ENCODE results near the gene DCTN2. TPM values are rescaled to one million over a fixed set of nuclear protein-coding genes. Genes with fewer than 3 reads are reported as not detected.
"Not testable (repeated sequence)": the region's sequence is repeated elsewhere in the genome, so short reads cannot be mapped to it uniquely, and the experiment has no call there.

The DCTN2 gene
- total and polyA plus RNA-seq, 2 donors: 70.8 to 195 TPM

- Histone ChIP-seq H3K36me3 (ENCODE audit: insufficient read depth) (peaks cover 1% of the 10 kb centered on the region), H3K4me1 (ENCODE audit: insufficient read depth) (no peaks in the 10 kb centered on the region), H3K27ac (ENCODE audit: low read depth) (no peak overlapping the region), H3K4me3 (ENCODE audit: low read depth, low read length) (no peak overlapping the region)
- 62% methylated on average over 11 of the region's 11 CpGs for WGBS
- no peak for DNase-seq (ENCODE audit: extremely low spot score)
These were observed 22.0 kb downstream of the DCTN2 start for GRCh38 chr12:57524814-57525614.

DNA sequence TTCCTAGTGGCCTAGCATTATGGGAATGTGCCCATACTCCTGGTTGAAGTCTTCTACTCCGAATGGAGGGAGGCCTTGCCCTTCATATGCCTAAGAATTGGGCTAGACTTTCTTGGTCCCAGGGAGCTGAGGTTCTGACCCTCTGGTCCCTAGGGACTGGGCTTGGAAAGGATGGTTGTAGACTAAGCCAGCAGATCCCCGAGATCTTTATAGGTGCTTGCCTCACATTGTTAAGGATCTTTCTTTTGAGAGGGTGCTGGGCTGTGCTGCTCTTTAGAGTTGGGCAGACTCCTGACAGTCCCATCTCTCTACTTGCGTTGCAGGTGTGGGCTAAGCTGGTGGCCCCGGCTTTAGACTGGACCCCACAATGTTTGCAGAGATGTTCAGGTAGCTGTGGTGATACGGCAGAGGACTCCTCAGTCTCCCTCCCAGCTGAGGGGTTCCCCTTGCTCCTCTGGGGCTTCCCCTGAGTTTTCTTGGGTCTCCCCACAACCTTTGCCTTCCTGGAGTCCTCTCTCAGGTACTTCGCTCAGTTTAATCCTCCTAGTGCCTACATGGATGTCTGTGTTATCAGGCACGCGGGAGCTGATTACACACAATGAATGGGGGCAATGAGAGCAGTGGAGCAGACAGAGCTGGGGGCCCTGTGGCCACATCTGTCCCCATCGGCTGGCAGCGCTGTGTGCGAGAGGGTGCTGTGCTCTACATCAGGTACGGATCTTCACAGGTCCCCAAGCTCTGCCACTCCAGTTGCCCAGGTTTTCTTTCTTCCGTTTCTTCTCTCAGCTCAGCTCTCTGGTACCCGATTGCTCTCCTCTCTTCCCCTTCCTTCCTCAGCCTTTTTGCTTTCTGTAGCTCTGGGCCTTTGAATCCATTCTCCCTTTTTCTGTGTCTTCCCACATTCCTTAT lies 23.0 kb downstream of the DCTN2 start:
- H3K4me3 ChIP-seq (ENCODE audit: low read depth, low read length): peak overlapping the region; percentile 52
- WGBS: 57% methylated on average over 14 of the region's 14 CpGs
- H3K27ac ChIP-seq (ENCODE audit: low read depth): no peak overlapping the region
- no peak for DNase-seq (ENCODE audit: extremely low spot score)
- H3K4me1 ChIP-seq (ENCODE audit: insufficient read depth): no peaks in the 10 kb centered on the region
- peaks cover 1% of the 10 kb centered on the region for H3K36me3 ChIP-seq (ENCODE audit: insufficient read depth)

- peaks cover 1% of the 10 kb centered on the region for H3K36me3 ChIP-seq (ENCODE audit: insufficient read depth)
- no peak for DNase-seq (ENCODE audit: extremely low spot score)
- no peaks in the 10 kb centered on the region for H3K4me1 ChIP-seq (ENCODE audit: insufficient read depth)
- peak overlapping the region; percentile 52 for H3K4me3 ChIP-seq (ENCODE audit: low read depth, low read length)
- 2% methylated on average over 38 of the region's 38 CpGs for WGBS
- H3K27ac ChIP-seq (ENCODE audit: low read depth): peak overlapping the region; percentile 68
These were observed 23.9 kb downstream of the DCTN2 start for GRCh38 chr12:57522887-57523705.

DNA sequence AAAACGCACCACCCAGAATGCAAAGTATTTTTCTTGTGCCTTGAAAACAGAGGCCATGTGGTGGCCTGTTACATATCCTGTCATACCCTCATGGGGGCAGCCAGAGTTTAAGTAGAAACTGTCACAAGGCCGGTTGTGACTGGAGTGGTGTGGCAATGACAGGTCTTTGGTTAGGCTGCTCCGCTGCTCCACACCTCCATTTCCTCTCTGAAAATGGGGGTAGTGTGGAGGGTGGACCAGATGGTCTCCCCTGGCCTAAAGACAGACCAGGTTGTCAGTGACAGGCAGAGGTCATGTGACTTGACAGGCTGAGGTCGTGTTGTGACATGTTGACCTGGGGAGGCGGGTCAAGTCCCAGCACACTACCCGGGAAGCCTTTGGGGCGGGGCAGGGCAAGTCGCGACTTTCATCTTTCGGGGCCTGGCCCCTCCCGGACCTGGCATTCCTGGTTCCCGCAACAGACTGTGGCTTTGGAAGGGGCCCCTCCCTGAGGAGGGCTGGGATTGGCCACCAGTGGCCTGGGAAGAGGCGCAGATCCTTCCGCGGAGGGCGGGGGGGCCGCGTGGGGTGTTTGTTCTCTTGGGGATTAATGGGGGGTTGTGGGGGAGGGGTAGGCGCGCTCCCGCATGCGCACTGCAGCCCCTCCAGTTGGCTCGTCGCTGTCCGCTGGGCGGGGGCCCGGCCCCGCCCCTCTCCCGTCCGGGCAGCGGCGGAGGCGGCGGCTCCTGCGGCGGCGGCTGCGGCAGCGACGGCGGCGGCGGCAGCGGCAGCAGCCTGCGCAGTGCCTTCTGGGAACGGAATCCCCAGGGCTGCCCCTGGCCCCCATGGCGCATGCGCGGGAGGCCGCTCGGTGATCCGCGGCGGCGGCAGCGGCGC lies 24.7 kb downstream of the DCTN2 start, which contains the start of gene MBD6:
Gene MBD6 (plus strand): TSS at position 814 of the 876 bp plus-strand sequence. CDS start 1,480 bp downstream, outside the sequence.
- peak; percentile 59 for DNase-seq (ENCODE audit: extremely low spot score)
- Histone ChIP-seq H3K4me3 (ENCODE audit: low read depth, low read length) (peak within 1 kb of the TSS; percentile 52), H3K27ac (ENCODE audit: low read depth) (peak within 1 kb of the TSS; percentile 97), H3K4me1 (ENCODE audit: insufficient read depth) (no peaks in the 10 kb centered on the region), H3K36me3 (ENCODE audit: insufficient read depth) (no peaks in the 10 kb centered on the region)
- 1% methylated on average over 57 of the region's 57 CpGs for WGBS

DNA sequence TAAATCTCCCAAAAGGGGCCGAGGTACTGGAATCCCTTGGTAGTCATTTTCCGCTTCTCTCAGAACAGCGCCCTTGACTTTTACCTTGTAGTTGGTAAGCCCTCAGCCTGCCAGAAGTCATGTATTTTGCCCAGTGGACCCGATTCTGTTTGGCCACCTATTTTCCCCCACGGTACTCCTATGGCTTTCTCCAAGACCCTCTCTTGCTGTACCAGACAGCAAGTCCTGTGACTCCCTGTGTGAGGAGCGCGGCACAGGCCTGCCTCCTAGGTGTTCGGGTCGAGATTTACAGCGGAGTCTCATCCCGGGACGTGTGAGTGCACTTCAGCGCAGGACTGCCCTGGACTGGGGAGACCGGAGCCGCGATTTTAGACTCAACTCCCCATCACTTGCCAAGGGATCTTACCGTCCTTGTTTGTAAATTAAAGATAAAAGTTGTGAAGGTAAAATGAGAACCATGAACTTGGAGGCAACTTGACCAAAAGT lies 25.4 kb downstream of the DCTN2 start:
- WGBS: 30% methylated on average over 17 of the region's 17 CpGs
- peak; percentile 18 for DNase-seq (ENCODE audit: extremely low spot score)
- Histone ChIP-seq H3K4me3 (ENCODE audit: low read depth, low read length) (no peak overlapping the region), H3K27ac (ENCODE audit: low read depth) (peak overlapping the region; percentile 97), H3K4me1 (ENCODE audit: insufficient read depth) (no peaks in the 10 kb centered on the region), H3K36me3 (ENCODE audit: insufficient read depth) (no peaks in the 10 kb centered on the region)

DNA sequence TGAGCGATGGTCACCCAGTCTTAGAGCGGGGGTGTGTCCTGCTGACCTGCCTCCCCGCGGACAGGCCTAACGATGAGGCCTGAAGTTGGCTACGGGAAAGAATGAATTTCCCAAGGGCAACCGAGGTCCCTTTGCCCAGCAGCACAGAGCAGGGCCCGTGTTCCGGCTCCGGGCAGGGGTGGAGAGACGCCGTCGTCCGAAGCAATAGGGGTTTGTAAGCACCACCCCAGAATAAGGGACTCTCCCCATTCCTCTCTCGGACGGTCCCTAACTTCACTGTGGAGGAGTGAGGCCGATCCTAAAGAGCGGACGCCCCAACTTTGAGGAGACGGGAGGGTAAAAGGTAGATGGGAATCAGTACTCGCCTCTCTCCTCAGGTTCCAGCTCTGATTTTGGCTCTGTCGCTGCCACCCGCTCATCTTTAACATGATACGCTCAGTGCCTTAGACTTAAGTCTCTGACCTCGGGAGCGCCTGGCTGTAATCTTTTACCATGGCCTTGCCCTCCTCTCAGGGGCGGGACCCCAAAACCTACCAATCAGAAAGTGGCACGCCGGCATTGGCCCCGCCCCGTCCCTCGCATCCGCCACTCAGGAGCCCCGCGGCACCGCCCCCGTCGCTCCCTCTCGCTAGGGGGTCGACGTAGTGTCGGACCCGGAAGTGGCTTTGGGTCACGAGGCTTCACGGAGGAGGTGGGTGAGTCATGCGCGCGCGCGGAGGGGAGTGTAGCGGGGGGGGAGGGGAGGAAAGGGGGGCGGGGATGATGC lies 26.8 kb downstream of the DCTN2 start, which contains the start of gene DDIT3:
Gene DDIT3 (minus strand): TSS at position 462 of the 766 bp plus-strand sequence. CDS start 3,108 bp downstream, outside the sequence.
- WGBS: under 1% methylated on average over 52 of the region's 52 CpGs
- peak; percentile 97 for DNase-seq (ENCODE audit: extremely low spot score)
- H3K4me3 ChIP-seq (ENCODE audit: low read depth, low read length): peak within 1 kb of the TSS; percentile 69
- no peaks in the 10 kb centered on the region for H3K4me1 ChIP-seq (ENCODE audit: insufficient read depth)
- no peaks in the 10 kb centered on the region for H3K36me3 ChIP-seq (ENCODE audit: insufficient read depth)
- H3K27ac ChIP-seq (ENCODE audit: low read depth): peak within 1 kb of the TSS; percentile 97

- no peak for DNase-seq (ENCODE audit: extremely low spot score)
- no peaks in the 10 kb centered on the region for H3K4me1 ChIP-seq (ENCODE audit: insufficient read depth)
- H3K27ac ChIP-seq (ENCODE audit: low read depth): peak overlapping the region; percentile 95
- WGBS: 0% methylated on average over 8 of the region's 8 CpGs
- H3K36me3 ChIP-seq (ENCODE audit: insufficient read depth): no peaks in the 10 kb centered on the region
- peak overlapping the region; percentile 69 for H3K4me3 ChIP-seq (ENCODE audit: low read depth, low read length)
These were observed 27.3 kb downstream of the DCTN2 start for GRCh38 chr12:57519796-57520052.

DNA sequence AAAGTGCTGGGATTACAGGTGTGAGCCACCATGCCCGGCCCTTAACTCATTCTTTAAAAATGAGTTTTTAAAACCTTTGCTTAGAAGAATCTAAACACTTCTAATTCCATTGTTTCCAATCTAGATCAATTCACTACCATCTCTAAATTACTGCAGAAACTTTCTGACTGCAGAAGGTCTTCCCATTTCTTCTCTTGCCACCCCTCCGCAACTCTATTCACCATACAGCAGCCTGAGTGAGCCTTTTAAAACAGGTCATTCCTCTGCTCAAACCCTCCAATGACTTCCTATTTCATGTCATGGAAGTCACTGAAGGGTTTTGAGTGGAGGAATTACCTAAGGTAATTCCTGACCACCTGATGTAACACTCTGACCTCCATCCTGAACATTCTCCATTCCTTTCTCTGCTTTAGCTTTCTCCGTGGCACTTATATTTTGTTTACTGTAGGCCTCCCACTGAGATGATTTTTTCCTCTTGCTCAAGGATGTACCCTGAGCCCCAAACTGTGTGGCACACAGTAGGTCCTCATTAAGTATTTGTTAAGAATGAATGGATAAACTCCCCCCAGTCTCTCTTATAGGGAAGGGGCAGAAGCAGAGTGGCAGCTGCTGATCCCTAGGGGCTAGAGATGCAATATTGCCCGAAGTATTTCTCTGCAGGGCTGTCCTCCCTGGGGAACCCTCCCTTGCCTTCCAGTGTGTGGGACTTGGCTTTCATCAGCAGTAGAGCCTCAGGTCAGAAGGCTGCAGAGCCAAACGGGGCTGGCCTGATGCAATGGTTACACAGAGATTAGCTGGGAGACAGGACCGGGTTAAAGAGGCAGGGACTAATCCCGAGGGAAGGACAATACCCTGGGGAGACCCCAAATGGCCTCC lies 27.8 kb downstream of the DCTN2 start:
- no peaks in the 10 kb centered on the region for H3K36me3 ChIP-seq (ENCODE audit: insufficient read depth)
- H3K4me1 ChIP-seq (ENCODE audit: insufficient read depth): no peaks in the 10 kb centered on the region
- peak overlapping the region; percentile 95 for H3K27ac ChIP-seq (ENCODE audit: low read depth)
- DNase-seq (ENCODE audit: extremely low spot score): no peak
- H3K4me3 ChIP-seq (ENCODE audit: low read depth, low read length): peak overlapping the region; percentile 69
- 28% methylated on average over 7 of the region's 7 CpGs for WGBS

GRCh38 chr12:57518176-57518919 lies 28.6 kb downstream of the DCTN2 start:
- H3K27ac ChIP-seq (ENCODE audit: low read depth): no peak overlapping the region
- no peaks in the 10 kb centered on the region for H3K36me3 ChIP-seq (ENCODE audit: insufficient read depth)
- H3K4me1 ChIP-seq (ENCODE audit: insufficient read depth): no peaks in the 10 kb centered on the region
- no peak for DNase-seq (ENCODE audit: extremely low spot score)
- 73% methylated on average over 8 of the region's 8 CpGs for WGBS
- no peak overlapping the region for H3K4me3 ChIP-seq (ENCODE audit: low read depth, low read length)

DNA sequence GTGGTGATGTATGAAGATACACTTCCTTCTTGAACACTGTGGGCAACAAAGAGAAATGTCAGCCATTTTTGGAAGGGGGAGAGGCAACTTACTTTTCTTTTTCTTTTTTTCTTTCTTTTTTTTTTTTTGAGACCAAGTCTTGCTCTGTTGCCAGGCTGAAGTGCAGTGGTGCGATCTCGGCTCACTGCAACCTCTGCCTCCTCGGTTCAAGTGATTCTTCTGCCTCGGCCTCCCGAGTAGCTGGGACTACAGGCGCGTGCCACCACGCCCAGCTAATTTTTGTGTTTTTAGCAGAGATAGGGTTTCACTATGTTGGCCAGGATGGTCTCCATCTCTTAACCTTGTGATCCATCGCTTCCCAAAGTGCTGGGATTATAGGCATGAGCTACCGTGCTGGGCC lies 29.3 kb downstream of the DCTN2 start:
- H3K36me3 ChIP-seq (ENCODE audit: insufficient read depth); DNase-seq (ENCODE audit: extremely low spot score); H3K4me1 ChIP-seq (ENCODE audit: insufficient read depth); H3K4me3 ChIP-seq (ENCODE audit: low read depth, low read length); H3K27ac ChIP-seq (ENCODE audit: low read depth): not testable (repeated sequence)
- 83% methylated on average over 10 of the region's 10 CpGs for WGBS

- peaks cover 4% of the 10 kb centered on the region for H3K36me3 ChIP-seq (ENCODE audit: insufficient read depth)
- no peak for DNase-seq (ENCODE audit: extremely low spot score)
- no peaks in the 10 kb centered on the region for H3K4me1 ChIP-seq (ENCODE audit: insufficient read depth)
- 42% methylated on average over 1 of the region's 1 CpG for WGBS
- H3K27ac ChIP-seq (ENCODE audit: low read depth): no peak overlapping the region
- H3K4me3 ChIP-seq (ENCODE audit: low read depth, low read length): no peak overlapping the region
These were observed 29.8 kb downstream of the DCTN2 start for GRCh38 chr12:57517187-57517586.
